Stimulated activated CD8-positive, alpha-beta memory T cell treated with anti-CD3 and anti-CD28 coated beads, Interleukin-2, amount 100 ng/mL, for 1 hour (primary cell): ENCODE data around the gene CST7.
"Not testable (repeated sequence)": the region's sequence is repeated elsewhere in the genome, so short reads cannot be mapped to it uniquely, and the experiment has no call there.

ENCODE experiments used
- DNase-seq, 2 donors: peaks; one replicate each; pipeline ENCODE4 v3.0.0-alpha.2; 2020; ENCODE audit warnings: low read depth in 2 of 2

CST7 gene, protein sequence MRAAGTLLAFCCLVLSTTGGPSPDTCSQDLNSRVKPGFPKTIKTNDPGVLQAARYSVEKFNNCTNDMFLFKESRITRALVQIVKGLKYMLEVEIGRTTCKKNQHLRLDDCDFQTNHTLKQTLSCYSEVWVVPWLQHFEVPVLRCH

DNA sequence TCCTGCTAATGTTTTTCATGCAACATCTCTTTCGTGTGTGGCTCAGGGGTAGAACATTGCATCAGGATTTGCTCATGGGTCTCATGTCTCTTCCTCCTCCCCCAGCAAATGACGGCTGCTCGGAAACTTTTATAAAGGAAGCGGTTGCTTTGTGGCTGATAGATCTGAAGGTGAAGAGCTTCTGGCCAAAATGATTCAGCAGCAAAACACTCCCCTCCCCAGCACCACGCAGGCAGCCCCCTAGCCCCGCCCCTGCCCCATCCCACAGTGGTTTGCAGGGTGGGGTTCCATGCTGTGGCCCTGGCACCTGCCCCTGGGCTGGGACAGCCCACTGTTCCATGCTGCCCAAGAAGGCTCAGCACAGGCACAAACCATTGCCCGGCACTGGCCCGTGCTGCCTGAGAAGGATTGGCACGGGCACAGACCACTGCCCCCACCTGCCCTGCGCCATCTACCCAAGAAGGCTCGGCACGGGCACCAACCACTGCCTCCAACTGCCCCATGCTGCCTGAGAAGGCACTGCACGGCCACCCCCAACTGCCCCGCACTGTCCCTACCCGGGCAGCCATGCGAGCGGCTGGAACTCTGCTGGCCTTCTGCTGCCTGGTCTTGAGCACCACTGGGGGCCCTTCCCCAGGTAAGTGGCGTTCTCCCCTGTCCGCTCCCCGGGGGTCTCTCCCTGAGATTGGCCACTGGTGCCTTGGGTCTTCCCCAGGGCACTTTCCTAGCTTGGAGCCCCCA is at the start of gene CST7:
TSS of gene CST7 (plus strand) at position 331 of the 741 bp plus-strand sequence. CDS start at position 568, 237 bp downstream.
- DNase-seq, result peak; percentile 80 to 81

DNA sequence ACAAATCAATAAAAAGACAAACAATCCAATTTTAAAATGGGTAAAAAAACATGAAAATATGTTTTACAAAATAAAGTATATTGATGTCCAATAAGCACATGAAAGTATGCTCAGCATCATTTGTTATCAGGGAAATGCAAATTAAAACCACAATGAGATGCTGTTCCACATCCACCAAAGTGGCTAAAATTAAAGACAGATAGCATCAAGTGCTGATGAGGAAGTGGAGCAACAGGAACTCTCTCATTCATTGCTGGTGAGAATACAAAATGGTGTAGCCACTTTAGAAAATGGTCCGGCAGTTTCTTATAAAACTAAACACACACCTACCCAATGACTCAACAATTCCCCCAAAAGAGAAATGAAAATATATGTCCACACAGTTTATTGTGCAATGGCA is 42.3 kb upstream of the CST7 start:
- no peak for DNase-seq

DNA sequence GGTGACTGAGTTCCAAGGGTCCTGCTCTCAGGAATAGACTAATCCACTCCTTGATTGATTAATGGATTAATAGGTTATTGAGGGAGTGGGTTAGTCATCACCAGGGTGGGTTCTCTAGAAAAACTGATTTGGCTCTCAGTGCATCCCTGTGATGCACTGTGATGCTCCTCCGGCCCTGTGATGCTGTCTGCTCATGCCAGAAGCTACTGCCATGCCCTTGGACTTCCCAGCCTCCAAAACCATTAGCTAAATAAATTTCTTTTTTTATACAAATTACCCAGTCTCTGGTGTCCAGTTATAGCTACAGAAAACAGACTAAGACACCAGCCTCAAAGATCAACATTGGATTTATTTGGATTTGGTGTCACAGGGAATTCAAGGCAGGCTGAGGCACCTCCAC is 40.4 kb upstream of the CST7 start:
- DNase-seq, result no peak

DNA sequence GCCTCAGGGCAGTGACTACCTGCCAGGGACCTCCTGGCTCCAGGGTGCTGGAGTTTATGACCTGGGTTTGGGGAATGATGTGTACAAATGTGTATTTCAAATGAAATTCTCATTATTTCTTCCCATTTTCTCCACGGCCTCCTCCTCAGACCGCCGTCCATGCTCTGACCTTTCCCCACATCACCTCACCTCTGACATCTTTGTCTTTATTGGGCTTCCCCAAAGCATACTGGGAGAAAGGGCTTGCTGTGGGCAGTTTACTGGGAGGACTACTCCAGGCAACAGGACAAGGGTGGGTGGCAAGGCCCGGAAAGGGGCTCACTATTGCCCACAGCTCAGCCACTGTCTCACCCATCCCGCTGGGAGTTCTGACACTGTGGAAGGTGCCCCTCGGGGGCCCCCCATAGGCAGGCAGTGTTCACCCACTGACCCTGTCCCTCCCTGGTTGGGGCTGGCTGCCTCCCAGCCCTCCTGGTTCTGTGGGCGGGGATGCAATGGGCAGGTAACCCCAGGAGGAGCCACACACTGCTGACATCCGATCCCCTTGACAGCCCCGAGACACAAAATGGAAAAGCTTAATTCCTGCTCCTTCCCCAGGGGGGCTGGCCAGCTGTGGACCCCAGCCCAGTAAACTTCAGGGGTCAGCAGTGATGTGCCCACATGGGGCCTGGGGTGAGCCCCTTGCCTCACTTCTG is 39.8 kb upstream of the CST7 start:
- DNase-seq, result no peak

DNA sequence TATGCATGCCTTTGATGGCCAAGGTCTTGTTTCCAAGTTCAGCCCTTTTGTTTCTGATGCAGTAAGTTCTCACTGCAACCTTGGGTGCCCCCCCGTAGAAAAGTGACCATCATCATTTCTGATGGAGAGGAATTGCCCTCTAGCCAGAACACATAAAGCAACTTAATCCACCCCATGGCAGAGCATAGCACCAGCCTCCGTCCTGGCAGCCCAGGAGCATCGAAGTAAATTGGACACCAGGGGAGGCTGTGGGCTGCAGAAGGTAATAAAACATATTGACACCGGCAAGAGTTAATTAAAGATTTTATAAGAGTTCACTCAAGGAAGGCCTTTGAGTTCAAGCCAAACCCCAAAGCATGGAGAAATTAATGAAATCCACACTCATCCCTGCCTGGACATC is 39.2 kb upstream of the CST7 start:
- no peak for DNase-seq

DNA sequence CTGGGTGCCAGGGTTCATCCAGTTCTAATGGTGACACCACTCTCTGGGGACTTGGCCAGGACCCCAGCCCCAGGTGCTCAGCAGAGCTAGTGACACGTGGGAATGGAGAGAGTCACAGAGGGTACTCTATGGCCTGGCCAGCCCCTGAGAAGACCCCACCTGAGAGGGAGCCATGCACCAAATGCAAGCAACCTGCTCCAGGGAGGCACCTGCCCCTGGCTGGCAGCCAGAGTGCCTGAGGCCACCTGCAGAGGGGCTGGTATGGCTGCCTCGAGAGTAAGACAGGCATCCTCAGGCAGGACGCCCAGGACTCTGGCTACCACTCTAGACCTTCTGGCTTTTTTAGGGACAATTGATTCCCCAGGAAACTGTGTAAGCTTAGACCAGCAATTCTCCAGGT is 38.6 kb upstream of the CST7 start:
- no peak for DNase-seq

DNA sequence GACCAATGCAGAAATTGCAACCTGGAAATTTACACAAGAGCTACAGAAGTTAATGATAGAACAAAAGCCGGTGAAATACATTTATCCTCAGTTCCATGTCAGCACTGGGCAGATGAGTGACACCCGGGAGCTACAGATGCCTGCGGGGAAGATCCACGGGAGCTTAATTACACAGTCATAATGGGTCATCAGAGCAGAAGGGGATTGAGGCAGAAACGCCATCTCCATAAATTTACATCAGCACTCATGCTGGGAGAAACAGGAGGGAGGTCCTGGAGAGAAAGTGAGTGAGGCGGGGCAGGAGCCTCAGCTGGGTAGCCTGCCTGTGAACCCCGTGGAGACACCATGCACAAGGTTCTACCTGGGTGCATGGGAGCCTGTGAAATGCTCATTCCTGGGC is 37.6 kb upstream of the CST7 start:
- no peak for DNase-seq

DNA sequence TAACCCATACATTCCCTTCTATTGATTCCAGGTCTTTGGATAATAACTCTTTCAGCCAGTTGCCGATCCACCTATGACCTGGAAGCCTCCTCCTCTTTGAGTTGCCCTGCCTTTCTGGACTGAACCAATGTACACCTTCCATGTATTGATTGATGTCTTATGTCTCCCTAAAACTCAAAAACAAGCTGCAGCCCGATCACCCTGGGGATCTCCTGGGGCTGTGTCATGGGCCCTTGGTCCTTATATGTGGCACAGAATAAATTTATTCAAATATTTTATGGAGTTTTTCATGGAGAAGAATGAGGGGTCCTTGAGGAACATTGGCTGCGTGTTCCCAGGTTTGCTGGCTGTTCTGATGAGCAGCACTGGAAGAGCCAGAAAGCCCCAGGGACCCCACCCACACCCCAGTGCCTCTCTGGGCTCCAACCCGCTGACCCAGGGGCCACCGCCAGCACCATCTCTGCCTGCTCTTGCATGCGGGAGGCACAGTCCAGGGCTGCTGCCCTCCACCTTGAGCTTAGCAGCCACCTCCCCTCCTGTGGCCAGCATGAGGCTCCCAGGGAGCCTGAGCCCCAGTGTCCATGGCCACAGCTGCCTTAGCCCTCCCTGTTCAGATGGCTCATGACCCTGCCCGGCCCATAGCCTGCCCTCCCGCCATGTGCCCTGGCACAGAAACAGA is 36.5 kb upstream of the CST7 start:
- DNase-seq, result no peak

DNA sequence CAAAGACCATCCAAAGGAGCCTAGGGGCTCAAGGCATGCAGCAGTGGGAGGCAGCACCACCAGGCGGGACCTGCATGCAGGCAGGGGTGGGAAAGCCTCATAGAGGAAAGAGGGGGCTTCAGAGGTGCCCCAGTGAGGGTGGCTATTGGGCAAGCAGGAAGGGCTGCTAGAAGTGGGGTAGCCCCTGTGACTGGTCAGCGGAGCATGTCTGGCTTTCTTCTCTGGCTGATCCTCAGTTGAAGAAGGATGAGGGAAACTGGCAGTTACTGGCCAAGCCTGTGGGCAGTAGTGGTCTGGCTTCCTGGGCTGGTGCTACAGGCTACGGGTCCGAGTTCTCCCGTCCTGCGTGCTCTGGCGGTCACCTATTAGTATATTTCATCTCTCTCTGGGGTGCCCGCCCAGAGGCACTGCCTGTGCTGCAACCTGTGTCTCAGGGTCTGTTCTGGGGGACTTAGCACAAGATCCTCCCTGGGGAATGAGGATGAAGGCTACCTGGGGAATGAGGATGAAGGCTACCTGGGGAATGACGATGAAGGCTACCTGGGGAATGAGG is 35.9 kb upstream of the CST7 start:
- no peak for DNase-seq

DNA sequence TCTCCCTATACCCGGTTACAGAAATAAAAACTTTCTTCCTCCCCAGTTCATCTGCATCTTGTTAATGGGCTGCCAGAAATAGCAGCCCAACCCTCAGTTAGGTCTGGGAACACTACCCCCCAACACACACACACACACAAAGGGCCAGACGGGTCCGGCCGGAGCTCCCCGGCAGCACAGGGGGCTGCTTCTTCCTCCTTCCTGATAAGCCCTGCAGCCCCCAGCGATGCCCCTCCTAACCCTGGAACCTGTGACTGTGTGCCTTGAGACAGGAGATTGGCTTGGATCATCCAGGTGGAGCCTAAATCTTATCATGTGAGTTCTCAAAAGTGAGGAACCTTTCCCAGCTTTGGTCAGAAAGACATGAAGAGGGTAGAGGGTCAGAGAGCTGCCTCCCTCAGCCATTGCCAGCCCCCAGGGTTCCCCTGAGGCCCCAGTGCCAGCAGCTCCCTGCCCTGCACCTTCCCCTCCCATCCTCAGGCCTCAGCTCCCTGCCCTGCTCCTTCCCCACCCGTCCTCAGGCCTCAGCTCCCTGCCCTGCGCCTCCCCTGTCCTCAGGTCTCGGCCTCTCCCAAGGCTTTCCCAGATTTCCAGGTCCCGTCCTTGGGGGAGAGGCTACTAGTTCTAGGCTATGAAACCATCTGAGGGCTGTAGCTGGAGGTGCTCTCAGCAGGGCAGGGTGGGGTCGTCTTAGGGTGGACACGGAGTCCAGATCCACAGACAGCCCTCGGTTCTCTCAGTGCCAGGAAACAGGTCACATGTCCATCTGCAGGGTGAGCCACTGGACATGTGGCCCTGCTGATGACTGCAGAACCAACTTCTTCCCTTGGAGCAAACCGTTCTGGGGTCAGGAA is 34.5 kb upstream of the CST7 start:
- no peak for DNase-seq

DNA sequence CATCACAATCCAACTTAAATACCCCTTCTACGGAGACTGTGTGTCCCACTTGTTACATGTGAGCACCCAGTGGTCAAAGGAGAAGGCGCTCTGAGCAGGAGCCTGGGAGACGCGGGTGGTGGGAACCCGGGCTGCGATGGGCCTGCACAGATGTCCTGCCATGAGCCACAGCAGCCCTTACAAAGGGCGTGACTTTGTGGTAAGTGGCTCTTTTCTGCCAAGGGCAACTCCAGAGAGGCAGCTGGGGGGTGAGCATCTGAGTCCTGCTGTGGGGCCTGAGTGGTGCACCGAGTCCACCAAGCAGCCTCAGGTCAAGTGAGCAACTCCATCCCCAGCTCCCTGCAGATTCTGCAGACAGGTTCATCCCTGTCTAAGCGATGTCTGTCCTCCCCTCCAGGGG is 33.6 kb upstream of the CST7 start:
- no peak for DNase-seq

DNA sequence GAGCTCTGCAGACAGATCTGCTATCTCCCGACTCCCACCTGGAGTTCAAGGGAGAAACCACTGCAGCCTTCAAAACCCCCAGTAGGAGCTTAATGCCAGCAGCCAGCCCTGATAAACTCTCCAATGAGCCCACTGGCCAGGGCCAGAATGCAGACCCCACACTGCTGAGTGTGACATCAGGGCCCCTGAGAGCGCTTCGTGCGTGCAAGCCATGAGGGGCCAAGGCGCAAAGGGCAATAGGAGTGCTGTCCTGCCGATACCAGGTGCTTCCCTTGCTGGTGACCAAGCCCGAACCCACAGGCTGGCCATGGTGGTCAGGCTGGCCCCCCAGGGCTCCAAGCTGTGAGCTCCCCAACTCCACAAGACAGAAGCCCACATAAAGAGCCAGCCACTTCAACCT is 33.2 kb upstream of the CST7 start:
- no peak for DNase-seq

DNA sequence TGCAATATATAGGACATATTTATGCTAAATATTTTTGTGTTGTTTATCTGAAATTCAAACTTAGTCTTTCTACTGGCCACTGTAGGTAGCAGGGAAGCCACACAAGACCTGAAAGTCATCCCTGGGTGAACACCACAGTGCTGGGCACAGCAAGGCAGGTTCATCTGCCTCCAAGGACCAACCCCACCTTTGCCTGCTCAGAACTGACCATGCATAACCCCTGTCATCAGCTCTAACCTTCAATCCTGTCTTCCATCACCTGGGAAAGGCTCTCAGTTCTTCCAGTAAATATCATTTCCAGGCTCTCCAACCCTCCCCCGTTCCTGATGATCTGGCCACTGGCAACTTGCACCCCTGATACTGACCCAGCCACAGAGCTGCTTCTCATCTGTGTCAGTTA is 32.7 kb upstream of the CST7 start:
- DNase-seq, result no peak

DNA sequence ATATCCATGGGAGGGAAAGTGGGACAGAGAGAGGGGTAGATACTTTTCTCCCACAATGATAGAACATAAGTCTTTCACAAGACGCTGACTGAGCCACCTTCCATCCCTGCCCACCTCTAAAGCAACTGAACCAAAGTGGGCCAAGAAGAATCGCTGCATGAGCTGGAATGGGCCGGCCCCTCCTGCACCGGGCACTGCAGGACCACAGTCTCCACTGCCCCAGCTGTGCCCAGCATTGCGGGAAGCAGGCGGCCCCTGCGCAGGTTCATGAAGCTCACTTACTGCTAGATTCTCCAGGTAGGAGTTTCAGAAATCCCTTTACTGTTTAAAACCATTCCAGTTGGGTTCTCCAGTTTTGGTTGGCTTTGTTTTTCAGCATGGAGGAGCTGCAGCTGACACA is 32.0 kb upstream of the CST7 start:
- no peak for DNase-seq

DNA sequence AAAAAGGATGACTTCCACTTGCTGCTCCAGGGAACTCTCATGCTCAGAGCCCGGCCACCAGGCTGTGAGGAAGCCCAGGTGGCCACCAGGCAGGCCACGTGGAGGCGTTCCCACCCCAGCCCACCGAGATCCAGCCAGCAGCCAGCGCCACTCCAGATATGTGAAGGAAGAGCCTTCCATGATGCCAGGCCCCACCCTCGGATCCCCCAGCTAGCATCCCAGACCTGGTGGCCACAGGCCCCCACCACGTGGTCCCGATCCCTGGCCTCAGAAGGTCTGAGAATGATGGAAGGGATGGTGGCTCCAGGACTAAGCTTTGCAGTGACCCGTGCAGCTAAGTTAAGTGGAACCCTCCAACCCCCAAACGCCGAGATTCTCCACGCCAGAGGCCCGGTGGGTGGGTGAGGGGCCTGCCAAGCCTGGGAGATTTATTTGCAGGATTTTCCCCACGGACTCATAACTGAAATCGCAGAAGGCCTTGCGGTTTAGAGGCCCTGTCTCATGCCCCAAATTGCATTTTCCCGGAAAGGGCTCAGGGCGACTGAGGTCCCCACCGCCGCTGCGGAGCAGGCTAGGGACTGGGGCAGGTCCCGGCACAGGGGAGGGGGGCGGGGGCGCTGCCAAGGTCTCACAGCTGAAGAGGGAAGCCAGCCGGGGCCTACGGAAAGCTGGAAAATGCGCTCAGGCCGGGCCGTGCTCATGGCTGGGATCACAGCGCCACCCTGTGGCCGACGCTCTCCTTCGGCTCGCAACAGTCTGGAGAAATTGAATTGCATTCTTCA is 31.1 kb upstream of the CST7 start:
- peak in 1 of 2 donors; percentile 16 for DNase-seq

DNA sequence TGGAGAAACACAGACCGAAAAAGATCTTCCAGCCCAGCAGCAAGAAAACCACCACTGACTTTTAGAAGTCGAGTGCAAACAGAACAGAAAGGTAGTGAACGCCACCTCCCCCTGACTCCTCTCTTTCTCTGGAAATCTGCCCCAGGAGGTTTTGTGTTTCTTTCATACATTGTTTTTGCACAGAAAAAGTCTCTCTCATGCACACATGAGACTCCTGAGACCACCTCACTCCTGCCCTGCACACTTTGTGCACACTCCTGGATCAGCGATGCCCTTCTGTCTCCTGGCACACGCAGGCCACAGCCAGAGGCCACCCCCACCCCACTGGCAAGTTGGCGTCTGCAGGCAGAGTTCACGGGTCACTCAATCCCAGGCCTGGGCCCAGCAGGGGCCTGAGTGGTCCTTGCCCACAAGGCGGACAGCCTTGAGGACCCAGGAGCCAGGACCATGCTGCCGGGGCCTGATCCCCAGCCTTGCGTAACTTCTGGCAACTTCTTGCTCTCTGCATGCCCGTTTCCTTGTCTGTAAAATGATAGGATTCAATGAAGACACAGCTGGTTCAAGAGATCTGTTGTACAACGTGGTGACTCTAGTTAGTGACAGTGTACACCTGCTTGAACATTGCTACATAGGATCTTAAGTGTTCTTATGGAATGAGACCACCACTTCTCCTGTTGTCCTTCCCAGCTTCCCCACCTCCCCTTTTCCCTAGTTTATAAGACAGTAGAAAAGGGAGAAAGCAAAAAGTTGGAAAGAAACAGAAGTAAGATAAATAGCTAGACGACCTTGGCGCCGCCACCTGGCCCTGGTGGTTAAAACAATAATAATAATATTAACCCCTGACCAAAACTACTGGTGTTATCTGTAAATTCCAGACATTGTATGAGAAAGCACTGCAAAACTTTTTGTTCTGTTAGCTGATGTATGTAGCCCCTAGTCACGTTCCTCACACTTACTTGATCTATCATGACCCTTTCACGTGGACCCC is 30.2 kb upstream of the CST7 start:
- no peak for DNase-seq

DNA sequence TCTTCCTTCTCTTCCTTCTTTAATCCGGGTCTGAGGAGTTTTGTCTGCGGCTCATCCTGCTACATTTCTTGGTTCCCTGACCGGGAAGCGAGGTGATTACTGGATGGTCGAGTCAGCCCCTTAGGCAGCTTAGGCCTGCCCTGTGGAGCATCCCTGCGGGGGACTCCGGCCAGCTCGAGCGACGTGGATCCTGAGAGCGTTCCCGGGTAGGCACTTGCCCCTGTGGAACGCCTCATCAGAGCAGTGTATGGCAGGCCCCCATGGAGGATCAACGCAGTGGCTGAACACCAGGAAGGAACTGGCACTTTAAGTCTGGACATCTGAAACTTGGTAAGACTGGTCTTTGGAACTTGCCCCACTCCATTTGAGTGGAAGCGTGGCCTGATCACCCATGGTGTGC is 29.4 kb upstream of the CST7 start:
- not testable (repeated sequence) for DNase-seq

DNA sequence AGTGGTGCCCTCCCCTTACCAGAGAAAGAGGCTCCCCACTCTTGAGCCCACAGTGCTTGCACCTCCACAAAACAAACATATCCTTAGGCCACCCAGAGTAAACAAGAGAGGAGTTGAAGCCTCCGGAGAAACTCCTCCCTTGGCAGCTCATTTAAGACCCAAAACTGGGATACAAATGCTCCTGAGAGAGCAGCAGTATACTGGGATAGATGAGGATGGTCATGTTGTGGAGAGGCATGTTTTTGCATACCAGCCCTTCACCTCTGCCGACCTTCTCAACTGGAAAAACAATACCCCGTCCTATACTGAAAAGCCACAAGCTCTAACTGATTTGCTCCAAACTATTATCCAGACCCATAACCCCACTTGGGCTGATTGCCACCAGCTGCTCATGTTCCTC is 28.4 kb upstream of the CST7 start:
- not testable (repeated sequence) for DNase-seq

DNA sequence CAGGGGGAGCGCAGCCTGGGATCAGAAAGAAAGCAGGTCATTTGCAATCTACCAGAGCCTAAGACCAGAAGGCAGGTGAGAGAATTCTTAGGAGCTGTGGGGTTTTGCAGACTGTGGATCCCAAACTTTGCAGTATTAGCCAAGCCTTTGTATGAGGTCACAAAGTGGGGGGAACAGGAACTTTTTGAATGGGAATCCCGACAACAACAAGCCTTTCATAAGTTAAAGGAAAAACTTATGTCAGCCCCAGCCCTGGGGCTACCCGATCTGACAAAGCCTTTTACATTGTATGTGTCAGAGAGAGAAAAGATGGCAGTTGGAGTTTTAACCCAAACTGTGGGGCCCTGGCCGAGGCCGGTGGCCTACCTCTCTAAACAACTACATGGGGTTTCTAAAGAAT is 19.8 kb upstream of the CST7 start:
- DNase-seq, result not testable (repeated sequence)
